Measurements from ENCODE around the gene SRSF4.
"Not testable (repeated sequence)": the region's sequence is repeated elsewhere in the genome, so short reads cannot be mapped to it uniquely, and the experiment has no call there.

Gene SRSF4

GRCh38 chr1:29181413-29182225 lies at the start of gene SRSF4:
Gene SRSF4 (minus strand): TSS chr1:29181900. CDS start chr1:29181752, 148 bp downstream.
- DNase-seq = peak; percentile 91 to 97

GRCh38 chr1:29230553-29231378 lies 49.1 kb upstream of the SRSF4 start, which contains the start of gene MECR:
Gene MECR (minus strand): TSS chr1:29230934. CDS start chr1:29230906, 28 bp downstream.
- DNase-seq = peak; percentile 82 to 91

GRCh38 chr1:29230204-29230552 lies 48.5 kb upstream of the SRSF4 start:
- DNase-seq = no peak

GRCh38 chr1:29227511-29227910 lies 45.8 kb upstream of the SRSF4 start:
- DNase-seq = no peak

GRCh38 chr1:29225361-29225760 lies 43.7 kb upstream of the SRSF4 start:
- DNase-seq = no peak

- DNase-seq = no peak
Measured at GRCh38 chr1:29224356-29224837, 42.7 kb upstream of the SRSF4 start.

GRCh38 chr1:29223521-29223920 lies 41.8 kb upstream of the SRSF4 start:
- DNase-seq = no peak

- no peak for DNase-seq
Measured at GRCh38 chr1:29222686-29223085, 41.0 kb upstream of the SRSF4 start.

GRCh38 chr1:29222260-29222659 lies 40.6 kb upstream of the SRSF4 start:
- DNase-seq = not testable (repeated sequence)

GRCh38 chr1:29221296-29221695 lies 39.6 kb upstream of the SRSF4 start:
- no peak for DNase-seq

GRCh38 chr1:29218223-29218622 lies 36.5 kb upstream of the SRSF4 start:
- no peak for DNase-seq

- DNase-seq = no peak
Measured at GRCh38 chr1:29217633-29218032, 35.9 kb upstream of the SRSF4 start.

GRCh38 chr1:29213055-29213454 lies 31.4 kb upstream of the SRSF4 start:
- peak in 1 of 2 experiments; percentile 47 for DNase-seq

- peak; percentile 82 to 94 for DNase-seq
Measured at GRCh38 chr1:29211086-29212030, 29.7 kb upstream of the SRSF4 start.

- peak; percentile 92 to 99 for DNase-seq
Measured at GRCh38 chr1:29210278-29211085, 28.8 kb upstream of the SRSF4 start.

- DNase-seq = no peak
Measured at GRCh38 chr1:29209173-29209572, 27.5 kb upstream of the SRSF4 start.

- DNase-seq = no peak
Measured at GRCh38 chr1:29208442-29208841, 26.7 kb upstream of the SRSF4 start.

GRCh38 chr1:29202584-29203340 lies 21.1 kb upstream of the SRSF4 start:
- peak; percentile 57 to 88 for DNase-seq

GRCh38 chr1:29202053-29202452 lies 20.4 kb upstream of the SRSF4 start:
- DNase-seq = no peak

- DNase-seq = no peak
Measured at GRCh38 chr1:29201595-29202051, 19.9 kb upstream of the SRSF4 start.

Measured in NCI-H524 (cell line).